ENCODE data around the gene MEIOC.

- TF ChIP-seq POLR2A (IDR thresholded peaks at IDR 0.05), result no peak
- TF ChIP-seq, protein P1, sequence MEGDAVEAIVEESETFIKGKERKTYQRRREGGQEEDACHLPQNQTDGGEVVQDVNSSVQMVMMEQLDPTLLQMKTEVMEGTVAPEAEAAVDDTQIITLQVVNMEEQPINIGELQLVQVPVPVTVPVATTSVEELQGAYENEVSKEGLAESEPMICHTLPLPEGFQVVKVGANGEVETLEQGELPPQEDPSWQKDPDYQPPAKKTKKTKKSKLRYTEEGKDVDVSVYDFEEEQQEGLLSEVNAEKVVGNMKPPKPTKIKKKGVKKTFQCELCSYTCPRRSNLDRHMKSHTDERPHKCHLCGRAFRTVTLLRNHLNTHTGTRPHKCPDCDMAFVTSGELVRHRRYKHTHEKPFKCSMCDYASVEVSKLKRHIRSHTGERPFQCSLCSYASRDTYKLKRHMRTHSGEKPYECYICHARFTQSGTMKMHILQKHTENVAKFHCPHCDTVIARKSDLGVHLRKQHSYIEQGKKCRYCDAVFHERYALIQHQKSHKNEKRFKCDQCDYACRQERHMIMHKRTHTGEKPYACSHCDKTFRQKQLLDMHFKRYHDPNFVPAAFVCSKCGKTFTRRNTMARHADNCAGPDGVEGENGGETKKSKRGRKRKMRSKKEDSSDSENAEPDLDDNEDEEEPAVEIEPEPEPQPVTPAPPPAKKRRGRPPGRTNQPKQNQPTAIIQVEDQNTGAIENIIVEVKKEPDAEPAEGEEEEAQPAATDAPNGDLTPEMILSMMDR (IDR thresholded peaks at IDR 0.05), result no peak
Observed at GRCh38 chr17:44648963-44649362, 7.3 kb upstream of the MEIOC start.

Measured in testis (tissue), 2 donors.